Measurements from ENCODE around the gene ACTN1.

The ACTN1 gene

DNA sequence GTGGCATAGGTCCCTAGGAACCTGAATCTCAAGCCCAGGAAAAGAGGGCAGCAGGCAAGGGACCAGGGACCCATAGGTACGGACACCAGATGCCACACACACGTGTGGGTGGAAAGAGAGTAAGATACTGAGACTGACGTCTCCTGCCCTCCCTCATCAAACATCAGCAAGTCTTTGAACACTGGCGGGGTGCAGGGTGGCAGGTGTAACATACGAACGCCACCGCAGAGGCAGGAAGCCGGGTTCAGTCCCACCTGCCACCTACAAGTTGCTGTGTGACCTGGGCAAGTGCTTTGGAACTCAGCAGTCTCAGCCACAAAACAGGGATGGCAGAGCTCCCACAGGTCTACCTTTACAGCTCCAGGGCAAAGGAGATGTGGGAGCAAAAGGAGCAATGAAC lies 11.1 kb downstream of the ACTN1 start:
- DNase-seq, result peak in 1 of 2 experiments; percentile 60

GRCh38 chr14:68967459-68967940 lies 11.6 kb downstream of the ACTN1 start:
- no peak for DNase-seq

- DNase-seq, result no peak
Measured at GRCh38 chr14:68966872-68967301, 12.2 kb downstream of the ACTN1 start.

DNA sequence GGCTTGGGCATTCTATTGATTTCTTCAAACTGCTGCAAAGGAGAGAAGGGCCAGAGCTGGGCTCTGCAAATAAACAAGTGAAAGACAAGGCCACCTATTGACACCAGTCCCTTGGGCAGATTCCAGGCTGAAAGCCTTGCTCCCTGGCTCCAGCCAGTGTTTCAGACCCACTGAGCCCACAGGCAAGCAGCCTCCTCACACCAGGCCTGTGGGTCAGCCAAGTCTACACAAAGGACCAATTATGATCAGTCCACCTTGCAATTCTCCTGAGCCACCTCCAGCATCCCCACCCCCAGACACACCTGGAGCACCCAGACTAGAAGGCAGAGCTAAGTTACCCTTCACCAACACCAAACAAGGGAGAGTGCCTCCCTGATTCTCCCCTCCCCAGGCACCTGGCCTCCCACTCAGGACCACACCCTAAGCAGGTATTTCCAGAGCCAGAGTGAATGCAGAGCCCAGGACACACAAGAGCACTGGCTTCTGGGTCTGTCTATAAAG lies 13.8 kb downstream of the ACTN1 start:
- DNase-seq, result no peak

GRCh38 chr14:68964300-68965093 lies 14.6 kb downstream of the ACTN1 start:
- no peak for DNase-seq

DNA sequence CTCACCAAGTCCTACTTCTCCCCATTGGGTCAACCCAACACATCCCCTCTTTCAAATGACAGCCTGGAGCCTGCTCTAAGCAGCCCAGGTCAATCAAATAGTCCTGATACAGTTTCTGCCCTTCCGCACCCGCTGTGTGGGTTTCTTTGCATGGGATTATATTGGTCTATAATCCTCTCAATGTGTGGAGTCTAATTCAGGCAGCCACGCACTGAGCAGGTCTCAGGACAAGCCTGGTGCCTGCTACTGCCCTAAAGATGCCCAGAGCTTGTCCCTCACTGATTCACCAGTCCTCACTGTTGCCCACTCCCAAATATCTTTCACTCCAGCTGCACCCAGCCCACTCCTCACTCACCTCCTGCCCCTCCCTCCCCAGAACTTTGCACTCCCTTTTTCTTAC lies 16.4 kb downstream of the ACTN1 start:
- DNase-seq, result no peak

DNA sequence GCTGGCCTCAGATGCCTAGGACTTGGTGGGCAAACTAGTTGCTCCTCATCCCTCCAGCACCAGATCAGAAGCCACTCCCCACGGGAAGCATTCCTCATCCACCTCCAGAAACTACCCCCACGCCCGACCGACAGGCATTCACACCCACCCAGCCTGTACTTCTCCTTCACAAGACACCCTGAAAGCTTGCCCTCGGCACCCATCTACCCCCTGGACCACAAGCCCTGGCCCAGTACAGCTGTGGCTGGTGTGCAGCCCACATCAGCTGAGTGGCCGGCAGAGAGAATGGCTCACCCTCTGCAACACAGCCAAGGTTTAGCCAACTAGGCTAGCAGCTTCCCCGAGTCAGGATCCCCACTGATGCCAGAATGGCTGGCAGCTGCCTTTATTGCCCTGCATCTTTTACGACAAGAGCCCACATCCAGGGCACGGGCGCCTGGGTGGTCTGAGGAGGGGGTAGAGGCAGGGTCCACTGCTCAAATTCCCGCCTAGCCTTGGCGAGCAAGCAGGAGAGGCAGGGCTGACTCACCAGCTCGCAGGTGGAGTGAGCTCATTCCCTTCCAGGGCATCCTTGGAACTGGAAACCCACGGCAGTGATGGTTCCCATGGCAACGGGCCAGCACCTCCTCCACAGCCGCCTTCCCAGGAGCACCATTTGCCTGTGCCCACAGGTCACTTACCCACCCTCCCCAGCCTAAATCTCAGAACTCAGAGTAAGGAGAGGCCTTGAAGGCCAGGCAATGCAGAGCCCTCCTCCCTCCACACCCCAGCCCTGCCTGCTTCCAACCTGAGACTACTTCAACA lies 17.1 kb downstream of the ACTN1 start:
- no peak for DNase-seq

GRCh38 chr14:68961361-68961760 lies 17.7 kb downstream of the ACTN1 start:
- DNase-seq, result no peak

DNA sequence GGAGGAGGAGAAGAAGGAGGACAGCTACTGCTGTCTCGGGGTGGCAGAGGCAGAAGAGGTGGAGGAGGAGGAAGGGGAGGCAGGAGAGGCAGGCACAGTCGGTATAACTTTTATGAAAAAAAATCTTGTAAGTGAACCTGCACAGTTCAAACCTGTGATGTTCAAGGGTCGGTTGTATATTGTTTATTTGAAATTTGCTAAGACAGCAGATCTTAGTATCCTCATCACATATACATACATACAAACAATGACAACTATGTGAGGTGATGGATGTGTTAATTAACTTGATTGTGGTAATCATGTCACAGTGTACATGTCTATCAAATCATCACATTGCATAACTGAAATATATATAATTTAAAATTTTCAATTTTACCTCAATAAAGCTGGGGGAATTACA lies 19.0 kb downstream of the ACTN1 start:
- DNase-seq, result no peak

- no peak for DNase-seq
Measured at GRCh38 chr14:68959035-68959434, 20.1 kb downstream of the ACTN1 start.

- DNase-seq, result no peak
Measured at GRCh38 chr14:68958553-68958952, 20.5 kb downstream of the ACTN1 start.

- no peak for DNase-seq
Measured at GRCh38 chr14:68957775-68958174, 21.3 kb downstream of the ACTN1 start.

GRCh38 chr14:68956724-68957123 lies 22.4 kb downstream of the ACTN1 start:
- no peak for DNase-seq

GRCh38 chr14:68955851-68956179 lies 23.3 kb downstream of the ACTN1 start:
- no peak for DNase-seq

DNA sequence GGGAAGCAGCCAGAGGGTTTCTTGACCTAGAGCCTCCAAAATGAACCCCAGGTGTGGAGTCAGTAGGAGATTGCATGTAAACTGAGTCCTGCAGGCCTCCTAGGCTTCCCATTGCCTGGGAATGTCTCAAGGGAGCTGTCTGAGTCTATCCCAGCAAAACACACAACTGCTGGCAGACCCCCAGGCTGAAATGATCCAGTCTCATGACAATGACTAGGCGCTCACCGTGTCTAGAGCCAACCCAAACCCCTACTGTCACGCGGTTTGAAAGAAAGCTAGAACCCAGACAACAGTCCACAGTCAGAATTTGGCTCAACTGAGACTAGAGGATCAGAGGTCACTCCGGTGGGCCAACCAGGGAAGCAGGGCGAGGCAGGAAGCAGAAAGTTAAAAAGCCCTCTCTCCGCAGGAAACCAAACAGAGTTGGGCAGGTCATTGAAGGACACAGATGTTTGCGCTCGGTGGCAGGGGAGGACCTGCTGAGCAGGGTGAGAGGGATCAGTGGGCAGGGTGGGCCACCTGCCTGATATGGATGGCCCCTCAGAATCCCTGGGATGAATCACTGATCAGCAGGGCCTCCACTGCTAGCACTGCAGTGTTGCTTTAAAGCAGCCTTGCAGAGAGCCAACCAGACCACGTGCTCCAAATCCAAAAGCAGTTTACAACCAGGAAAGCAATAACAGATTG lies 23.8 kb downstream of the ACTN1 start:
- no peak for DNase-seq

GRCh38 chr14:68953196-68953555 lies 25.9 kb downstream of the ACTN1 start:
- DNase-seq, result no peak

DNA sequence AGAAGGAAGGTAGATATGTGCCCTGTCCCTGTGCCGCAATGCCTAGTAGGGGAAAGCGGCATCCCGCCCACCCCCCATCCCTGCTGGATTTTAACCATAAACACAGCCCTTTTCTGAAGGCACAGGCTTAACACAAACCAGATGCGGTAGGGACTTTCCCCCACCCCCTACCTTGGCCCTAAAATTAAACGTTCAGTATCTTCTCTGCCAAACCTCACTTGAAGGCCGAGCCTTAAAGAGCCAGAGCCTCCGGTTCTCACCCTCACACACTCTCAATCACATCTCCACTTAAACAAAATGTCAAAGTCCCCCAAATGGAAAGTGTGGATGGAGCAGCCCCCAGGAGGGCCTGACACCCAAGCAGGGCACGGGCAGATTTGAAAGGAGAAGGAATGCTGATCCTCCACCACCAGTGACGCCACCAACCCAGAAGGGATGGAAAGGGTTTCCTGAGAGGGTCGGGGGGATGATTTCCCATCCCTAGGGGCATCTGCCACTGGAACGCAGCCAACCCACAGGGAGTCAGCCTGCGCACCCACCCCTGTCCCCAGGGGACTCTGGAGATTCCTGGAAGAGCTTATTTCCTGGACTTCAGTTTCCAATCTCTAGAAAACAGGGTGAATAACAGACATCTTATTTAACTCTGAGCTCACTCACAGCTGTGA lies 26.4 kb downstream of the ACTN1 start:
- DNase-seq, result no peak

DNA sequence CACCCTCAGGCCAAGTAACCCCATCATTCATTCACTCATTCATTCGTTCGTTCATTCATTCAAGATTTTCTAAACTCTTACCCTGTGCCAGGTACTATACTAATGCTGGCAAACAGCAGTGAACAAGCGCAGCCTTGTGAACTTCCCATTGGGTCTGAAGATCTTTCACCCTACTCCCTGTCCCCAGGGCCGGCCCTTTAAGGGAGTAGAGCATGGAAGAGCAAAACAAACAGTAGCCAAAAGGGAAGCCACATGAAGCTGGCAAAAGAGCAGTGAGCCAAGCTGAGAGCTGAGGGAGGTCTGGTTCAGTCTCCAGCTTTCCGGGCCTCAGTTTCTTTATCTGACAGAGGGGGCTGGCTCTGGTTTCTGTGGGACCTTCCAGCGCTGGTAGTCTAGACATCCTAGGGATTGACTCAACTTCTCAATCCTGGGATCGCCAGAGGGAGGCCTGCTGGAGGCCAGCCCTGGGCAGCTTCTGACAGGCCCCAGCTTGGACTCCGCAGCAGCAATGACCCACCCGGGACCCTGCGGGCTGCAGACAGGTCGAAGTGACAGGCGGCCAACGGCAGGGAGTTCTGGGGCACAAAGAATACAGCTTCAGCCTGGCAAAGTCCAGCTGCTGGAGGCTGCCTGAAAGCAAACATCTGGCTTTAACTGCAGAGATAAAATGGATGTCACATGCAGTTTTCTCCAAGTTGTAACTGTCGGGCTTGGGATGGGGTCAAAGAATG lies 27.1 kb downstream of the ACTN1 start:
- no peak for DNase-seq

GRCh38 chr14:68951035-68951797 lies 27.9 kb downstream of the ACTN1 start:
- no peak for DNase-seq

GRCh38 chr14:68950111-68950510 lies 29.0 kb downstream of the ACTN1 start:
- no peak for DNase-seq

GRCh38 chr14:68949601-68949965 lies 29.5 kb downstream of the ACTN1 start:
- DNase-seq, result no peak
